ENCODE measurements around the gene PEAK1.

PEAK1 gene

GRCh38 chr15:77311618-77312398, 108.1 kb downstream of the PEAK1 start:
- no peak for DNase-seq
- Histone ChIP-seq H3K56ac (ENCODE audit: low read length) (no peak overlapping the region), H3K79me1 (ENCODE audit: low read length) (no peaks in the 10 kb centered on the region)

GRCh38 chr15:77311020-77311419, 108.9 kb downstream of the PEAK1 start:
- Histone ChIP-seq H3K4me1 (ENCODE audit: control insufficient read depth, low read depth, low read length) (no peaks in the 10 kb centered on the region), H3K27ac (ENCODE audit: low read depth, low read length) (no peak overlapping the region), H2BK120ac (ENCODE audit: low read depth, low read length) (no peak overlapping the region), H2BK5ac (ENCODE audit: low read length) (no peak overlapping the region), H3K56ac (ENCODE audit: low read length) (no peak overlapping the region), H3K4me2 (ENCODE audit: low read length) (no peak overlapping the region), H3K36me3 (ENCODE audit: control insufficient read depth, insufficient read depth, low read length) (no peaks in the 10 kb centered on the region), H3K4ac (ENCODE audit: low read depth, low read length) (no peak overlapping the region), H3K27me3 (ENCODE audit: insufficient read depth, low read length, poor library complexity) (no peaks in the 10 kb centered on the region), H4K5ac (ENCODE audit: low read length) (no peak overlapping the region), H3K79me1 (ENCODE audit: low read length) (no peaks in the 10 kb centered on the region), H2AK5ac (ENCODE audit: low read length) (no peak overlapping the region), H3K23ac (ENCODE audit: low read length) (no peak overlapping the region), H3K9ac (ENCODE audit: low read length) (no peak overlapping the region), H2BK15ac (replicated peaks; ENCODE audit: low read depth) (no peak overlapping the region), H4K8ac (ENCODE audit: low read depth, low read length) (no peak overlapping the region), H3K79me2 (ENCODE audit: control insufficient read depth, insufficient read depth, low read length) (no peaks in the 10 kb centered on the region), H3K4me3 (ENCODE audit: low read length) (no peak overlapping the region), H3K18ac (ENCODE audit: low read length) (no peak overlapping the region)
- no peak for DNase-seq
- no CpG with 5 or more reads among the region's 4 CpGs for WGBS (ENCODE audit: extremely low coverage, insufficient coverage, low lambda C conversion rate)

More at GRCh38 chr15:77311618-77312398, 108.1 kb downstream of the PEAK1 start:
- H4K5ac ChIP-seq (ENCODE audit: low read length), result no peak overlapping the region
- H3K27ac ChIP-seq (ENCODE audit: low read depth, low read length), result no peak overlapping the region
- no peaks in the 10 kb centered on the region for H3K36me3 ChIP-seq (ENCODE audit: control insufficient read depth, insufficient read depth, low read length)
- H4K8ac ChIP-seq (ENCODE audit: low read depth, low read length), result no peak overlapping the region
- H3K4me2 ChIP-seq (ENCODE audit: low read length), result no peak overlapping the region
- no peaks in the 10 kb centered on the region for H3K27me3 ChIP-seq (ENCODE audit: insufficient read depth, low read length, poor library complexity)
- H3K79me2 ChIP-seq (ENCODE audit: control insufficient read depth, insufficient read depth, low read length), result no peaks in the 10 kb centered on the region
- no peak overlapping the region for H2BK5ac ChIP-seq (ENCODE audit: low read length)
- H2BK15ac ChIP-seq (replicated peaks; ENCODE audit: low read depth), result no peak overlapping the region
- no peak overlapping the region for H3K4me3 ChIP-seq (ENCODE audit: low read length)
- no CpG with 5 or more reads among the region's 8 CpGs for WGBS (ENCODE audit: extremely low coverage, insufficient coverage, low lambda C conversion rate)
- no peak overlapping the region for H2AK5ac ChIP-seq (ENCODE audit: low read length)
- H3K4ac ChIP-seq (ENCODE audit: low read depth, low read length), result no peak overlapping the region
- no peak overlapping the region for H3K9ac ChIP-seq (ENCODE audit: low read length)
- H3K4me1 ChIP-seq (ENCODE audit: control insufficient read depth, low read depth, low read length), result no peaks in the 10 kb centered on the region
- H3K23ac ChIP-seq (ENCODE audit: low read length), result no peak overlapping the region
- no peak overlapping the region for H2BK120ac ChIP-seq (ENCODE audit: low read depth, low read length)
- H3K18ac ChIP-seq (ENCODE audit: low read length), result no peak overlapping the region

GRCh38 chr15:77309392-77309791, 110.5 kb downstream of the PEAK1 start:
- Histone ChIP-seq H3K79me1 (ENCODE audit: low read length) (no peaks in the 10 kb centered on the region), H3K4me2 (ENCODE audit: low read length) (no peak overlapping the region), H3K56ac (ENCODE audit: low read length) (no peak overlapping the region), H3K4me3 (ENCODE audit: low read length) (no peak overlapping the region), H3K18ac (ENCODE audit: low read length) (no peak overlapping the region), H3K23ac (ENCODE audit: low read length) (no peak overlapping the region), H2BK15ac (replicated peaks; ENCODE audit: low read depth) (no peak overlapping the region), H4K5ac (ENCODE audit: low read length) (no peak overlapping the region), H3K4ac (ENCODE audit: low read depth, low read length) (no peak overlapping the region), H2AK5ac (ENCODE audit: low read length) (no peak overlapping the region), H3K27ac (ENCODE audit: low read depth, low read length) (no peak overlapping the region), H2BK5ac (ENCODE audit: low read length) (no peak overlapping the region), H3K79me2 (ENCODE audit: control insufficient read depth, insufficient read depth, low read length) (no peaks in the 10 kb centered on the region), H2BK120ac (ENCODE audit: low read depth, low read length) (no peak overlapping the region), H3K36me3 (ENCODE audit: control insufficient read depth, insufficient read depth, low read length) (no peaks in the 10 kb centered on the region), H3K9ac (ENCODE audit: low read length) (no peak overlapping the region), H3K4me1 (ENCODE audit: control insufficient read depth, low read depth, low read length) (no peaks in the 10 kb centered on the region), H3K27me3 (ENCODE audit: insufficient read depth, low read length, poor library complexity) (no peaks in the 10 kb centered on the region), H4K8ac (ENCODE audit: low read depth, low read length) (no peak overlapping the region)
- DNase-seq, result no peak

- H3K56ac ChIP-seq (ENCODE audit: low read length), result no peak overlapping the region
- no peaks in the 10 kb centered on the region for H3K79me2 ChIP-seq (ENCODE audit: control insufficient read depth, insufficient read depth, low read length)
- no peak overlapping the region for H3K23ac ChIP-seq (ENCODE audit: low read length)
- H3K79me1 ChIP-seq (ENCODE audit: low read length), result no peaks in the 10 kb centered on the region
- no peaks in the 10 kb centered on the region for H3K36me3 ChIP-seq (ENCODE audit: control insufficient read depth, insufficient read depth, low read length)
- no peak overlapping the region for H4K8ac ChIP-seq (ENCODE audit: low read depth, low read length)
- no peak overlapping the region for H2AK5ac ChIP-seq (ENCODE audit: low read length)
- H4K5ac ChIP-seq (ENCODE audit: low read length), result no peak overlapping the region
- H3K27ac ChIP-seq (ENCODE audit: low read depth, low read length), result no peak overlapping the region
- no peak for DNase-seq
- H2BK15ac ChIP-seq (replicated peaks; ENCODE audit: low read depth), result no peak overlapping the region
- H2BK5ac ChIP-seq (ENCODE audit: low read length), result no peak overlapping the region
- no peaks in the 10 kb centered on the region for H3K4me1 ChIP-seq (ENCODE audit: control insufficient read depth, low read depth, low read length)
- no peaks in the 10 kb centered on the region for H3K27me3 ChIP-seq (ENCODE audit: insufficient read depth, low read length, poor library complexity)
- H3K18ac ChIP-seq (ENCODE audit: low read length), result no peak overlapping the region
- H3K4me2 ChIP-seq (ENCODE audit: low read length), result no peak overlapping the region
- H3K4me3 ChIP-seq (ENCODE audit: low read length), result no peak overlapping the region
- H2BK120ac ChIP-seq (ENCODE audit: low read depth, low read length), result no peak overlapping the region
- WGBS (ENCODE audit: extremely low coverage, insufficient coverage, low lambda C conversion rate), result no CpG with 5 or more reads among the region's 2 CpGs
- H3K4ac ChIP-seq (ENCODE audit: low read depth, low read length), result no peak overlapping the region
- H3K9ac ChIP-seq (ENCODE audit: low read length), result no peak overlapping the region
Observed at GRCh38 chr15:77305953-77306352, 114.0 kb downstream of the PEAK1 start.

GRCh38 chr15:77296773-77297337, 123.0 kb downstream of the PEAK1 start:
- Histone ChIP-seq H2AK5ac (ENCODE audit: low read length) (no peak overlapping the region), H4K8ac (ENCODE audit: low read depth, low read length) (no peak overlapping the region), H2BK120ac (ENCODE audit: low read depth, low read length) (no peak overlapping the region), H3K18ac (ENCODE audit: low read length) (no peak overlapping the region), H3K79me2 (ENCODE audit: control insufficient read depth, insufficient read depth, low read length) (no peaks in the 10 kb centered on the region), H3K79me1 (ENCODE audit: low read length) (no peaks in the 10 kb centered on the region), H3K4me2 (ENCODE audit: low read length) (no peak overlapping the region), H3K27me3 (ENCODE audit: insufficient read depth, low read length, poor library complexity) (no peaks in the 10 kb centered on the region), H3K4me1 (ENCODE audit: control insufficient read depth, low read depth, low read length) (peaks cover 3% of the 10 kb centered on the region), H2BK15ac (replicated peaks; ENCODE audit: low read depth) (no peak overlapping the region), H3K4me3 (ENCODE audit: low read length) (no peak overlapping the region), H3K23ac (ENCODE audit: low read length) (no peak overlapping the region), H3K4ac (ENCODE audit: low read depth, low read length) (no peak overlapping the region), H3K9ac (ENCODE audit: low read length) (no peak overlapping the region), H4K5ac (ENCODE audit: low read length) (no peak overlapping the region), H3K36me3 (ENCODE audit: control insufficient read depth, insufficient read depth, low read length) (no peaks in the 10 kb centered on the region), H3K27ac (ENCODE audit: low read depth, low read length) (no peak overlapping the region), H2BK5ac (ENCODE audit: low read length) (no peak overlapping the region), H3K56ac (ENCODE audit: low read length) (no peak overlapping the region)
- no CpG with 5 or more reads among the region's 2 CpGs for WGBS (ENCODE audit: extremely low coverage, insufficient coverage, low lambda C conversion rate)
- no peak for DNase-seq

GRCh38 chr15:77295446-77295845, 124.5 kb downstream of the PEAK1 start:
- DNase-seq, result no peak
- Histone ChIP-seq H3K4me3 (ENCODE audit: low read length) (no peak overlapping the region), H3K36me3 (ENCODE audit: control insufficient read depth, insufficient read depth, low read length) (no peaks in the 10 kb centered on the region), H3K79me2 (ENCODE audit: control insufficient read depth, insufficient read depth, low read length) (no peaks in the 10 kb centered on the region), H4K5ac (ENCODE audit: low read length) (no peak overlapping the region), H3K18ac (ENCODE audit: low read length) (no peak overlapping the region), H3K56ac (ENCODE audit: low read length) (no peak overlapping the region), H3K4me1 (ENCODE audit: control insufficient read depth, low read depth, low read length) (peaks cover 3% of the 10 kb centered on the region), H3K27ac (ENCODE audit: low read depth, low read length) (no peak overlapping the region), H3K23ac (ENCODE audit: low read length) (no peak overlapping the region), H2BK120ac (ENCODE audit: low read depth, low read length) (no peak overlapping the region), H3K4ac (ENCODE audit: low read depth, low read length) (no peak overlapping the region), H3K27me3 (ENCODE audit: insufficient read depth, low read length, poor library complexity) (no peaks in the 10 kb centered on the region), H3K4me2 (ENCODE audit: low read length) (no peak overlapping the region), H2AK5ac (ENCODE audit: low read length) (no peak overlapping the region), H2BK5ac (ENCODE audit: low read length) (no peak overlapping the region), H4K8ac (ENCODE audit: low read depth, low read length) (no peak overlapping the region), H2BK15ac (replicated peaks; ENCODE audit: low read depth) (no peak overlapping the region), H3K79me1 (ENCODE audit: low read length) (no peaks in the 10 kb centered on the region), H3K9ac (ENCODE audit: low read length) (no peak overlapping the region)
- no CpG with 5 or more reads among the region's 2 CpGs for WGBS (ENCODE audit: extremely low coverage, insufficient coverage, low lambda C conversion rate)

Measured in mesendoderm (in vitro differentiated cells).